GM12875 (cell line): ENCODE results near the gene ASCC2.

ENCODE experiments used
- H3K4me3 ChIP-seq: one replicate; pipeline ENCODE4 v1.5.1; 2011; ENCODE audit warnings: low read depth, low read length, control low read depth
- TF ChIP-seq, protein P1 (sequence below): IDR thresholded peaks from 2 replicates; pipeline ENCODE4 v1.5.1; 2011; ENCODE audit warnings: low read depth, mild to moderate bottlenecking, control low read depth, inconsistent platforms, low read length, moderate library complexity, borderline replicate concordance; ENCODE audit not compliant: insufficient read depth

Gene ASCC2

DNA sequence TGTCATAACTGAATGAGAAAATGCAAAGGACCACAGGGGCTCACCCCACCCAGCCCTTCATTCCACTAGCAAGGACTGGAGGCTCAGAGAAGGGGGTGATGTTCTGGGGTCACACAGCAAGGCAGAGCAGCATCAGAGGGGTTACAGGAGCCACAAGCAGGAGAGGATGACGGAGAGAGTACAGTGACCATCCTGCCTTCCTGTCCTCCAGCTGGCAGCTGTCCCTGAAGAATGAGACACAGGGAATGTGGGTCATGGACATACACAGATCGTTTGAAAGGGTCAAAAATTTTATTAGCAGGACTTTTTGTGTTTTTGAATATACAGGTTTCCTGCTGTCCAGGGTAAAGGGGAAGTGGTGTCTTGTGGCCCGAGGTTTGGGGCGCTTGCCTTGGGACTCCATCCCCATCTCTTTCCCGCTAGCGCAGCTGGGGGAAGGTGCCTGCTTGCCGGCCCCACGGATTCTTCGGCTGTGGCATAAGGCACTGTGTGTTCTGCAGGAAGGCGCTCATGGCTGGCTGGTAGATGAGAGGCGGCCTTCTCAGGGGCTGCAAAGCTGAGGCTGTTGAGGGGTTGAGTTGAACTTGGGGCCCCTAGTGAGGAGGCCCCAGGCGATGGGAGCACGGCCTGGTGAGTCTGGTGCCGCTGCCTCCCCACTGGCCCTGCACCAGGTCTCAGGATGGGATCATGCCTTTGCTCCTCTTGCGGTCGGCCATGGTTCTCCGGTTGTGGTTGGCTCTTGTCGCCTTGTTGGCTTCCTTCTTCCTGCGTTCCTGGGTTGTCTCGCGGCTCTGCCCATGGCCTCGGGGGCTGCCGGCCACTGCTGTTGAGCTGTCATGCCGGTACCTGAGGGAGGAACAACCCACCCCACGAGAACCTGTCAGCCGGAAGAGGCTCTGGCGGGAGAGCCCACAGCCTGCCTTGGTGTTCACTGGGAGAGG lies 49.5 kb downstream of the ASCC2 start:
- H3K4me3 ChIP-seq, result no peak overlapping the region
- TF ChIP-seq, protein P1, sequence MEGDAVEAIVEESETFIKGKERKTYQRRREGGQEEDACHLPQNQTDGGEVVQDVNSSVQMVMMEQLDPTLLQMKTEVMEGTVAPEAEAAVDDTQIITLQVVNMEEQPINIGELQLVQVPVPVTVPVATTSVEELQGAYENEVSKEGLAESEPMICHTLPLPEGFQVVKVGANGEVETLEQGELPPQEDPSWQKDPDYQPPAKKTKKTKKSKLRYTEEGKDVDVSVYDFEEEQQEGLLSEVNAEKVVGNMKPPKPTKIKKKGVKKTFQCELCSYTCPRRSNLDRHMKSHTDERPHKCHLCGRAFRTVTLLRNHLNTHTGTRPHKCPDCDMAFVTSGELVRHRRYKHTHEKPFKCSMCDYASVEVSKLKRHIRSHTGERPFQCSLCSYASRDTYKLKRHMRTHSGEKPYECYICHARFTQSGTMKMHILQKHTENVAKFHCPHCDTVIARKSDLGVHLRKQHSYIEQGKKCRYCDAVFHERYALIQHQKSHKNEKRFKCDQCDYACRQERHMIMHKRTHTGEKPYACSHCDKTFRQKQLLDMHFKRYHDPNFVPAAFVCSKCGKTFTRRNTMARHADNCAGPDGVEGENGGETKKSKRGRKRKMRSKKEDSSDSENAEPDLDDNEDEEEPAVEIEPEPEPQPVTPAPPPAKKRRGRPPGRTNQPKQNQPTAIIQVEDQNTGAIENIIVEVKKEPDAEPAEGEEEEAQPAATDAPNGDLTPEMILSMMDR, result no peak

DNA sequence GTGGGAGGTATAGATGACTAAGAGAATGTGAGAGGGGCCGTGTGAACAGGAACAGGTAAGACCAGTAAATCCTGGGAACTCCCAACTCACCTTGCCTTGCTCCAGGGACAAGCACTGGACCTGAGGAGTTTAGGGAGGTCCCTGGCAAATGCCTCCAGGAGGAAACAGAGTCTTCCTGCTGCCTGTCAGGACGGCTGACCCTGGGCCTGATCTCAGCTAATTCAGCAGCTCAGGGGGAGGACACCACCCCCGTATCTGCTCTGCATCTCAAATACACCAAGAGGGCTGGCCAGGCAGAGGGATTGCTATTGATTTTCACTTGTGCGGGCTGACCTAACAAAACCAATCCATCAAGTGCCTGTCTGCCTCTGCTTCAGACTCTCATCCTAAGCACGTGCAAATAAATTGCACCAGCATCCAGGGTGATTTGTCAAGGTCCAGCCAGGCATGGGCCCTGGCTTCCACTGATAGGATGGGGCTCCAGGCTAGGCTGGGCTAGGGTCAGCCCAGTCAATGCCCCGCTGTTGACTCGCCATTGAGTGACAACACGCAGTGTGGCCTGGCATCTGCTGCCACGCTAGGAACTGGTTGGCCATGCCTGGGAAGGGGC lies 50.6 kb downstream of the ASCC2 start:
- TF ChIP-seq, protein P1, result no peak

DNA sequence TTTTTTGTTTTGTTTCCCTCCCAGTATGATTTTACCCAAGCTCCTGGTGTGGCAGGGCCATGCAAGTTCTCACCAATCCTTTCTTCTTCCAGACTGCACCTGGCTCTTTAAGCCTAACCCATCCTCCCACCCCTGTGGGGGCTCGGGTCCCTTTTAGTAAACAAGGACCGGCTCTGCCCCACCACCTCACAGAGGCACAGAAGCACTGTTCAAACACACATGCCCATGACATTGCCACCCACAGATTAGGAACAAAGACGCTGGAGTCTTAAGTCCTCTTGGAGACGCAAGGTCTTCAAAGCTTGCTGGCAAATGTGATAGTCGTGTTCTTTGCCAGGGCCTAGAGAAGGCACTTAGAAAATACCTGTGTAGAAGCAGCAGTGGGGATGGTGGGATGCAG lies 52.0 kb downstream of the ASCC2 start:
- TF ChIP-seq, protein P1, result no peak
- H3K4me3 ChIP-seq, result no peak overlapping the region

More for the DNA sequence above, 50.6 kb downstream of the ASCC2 start:
- H3K4me3 ChIP-seq, result no peak overlapping the region

DNA sequence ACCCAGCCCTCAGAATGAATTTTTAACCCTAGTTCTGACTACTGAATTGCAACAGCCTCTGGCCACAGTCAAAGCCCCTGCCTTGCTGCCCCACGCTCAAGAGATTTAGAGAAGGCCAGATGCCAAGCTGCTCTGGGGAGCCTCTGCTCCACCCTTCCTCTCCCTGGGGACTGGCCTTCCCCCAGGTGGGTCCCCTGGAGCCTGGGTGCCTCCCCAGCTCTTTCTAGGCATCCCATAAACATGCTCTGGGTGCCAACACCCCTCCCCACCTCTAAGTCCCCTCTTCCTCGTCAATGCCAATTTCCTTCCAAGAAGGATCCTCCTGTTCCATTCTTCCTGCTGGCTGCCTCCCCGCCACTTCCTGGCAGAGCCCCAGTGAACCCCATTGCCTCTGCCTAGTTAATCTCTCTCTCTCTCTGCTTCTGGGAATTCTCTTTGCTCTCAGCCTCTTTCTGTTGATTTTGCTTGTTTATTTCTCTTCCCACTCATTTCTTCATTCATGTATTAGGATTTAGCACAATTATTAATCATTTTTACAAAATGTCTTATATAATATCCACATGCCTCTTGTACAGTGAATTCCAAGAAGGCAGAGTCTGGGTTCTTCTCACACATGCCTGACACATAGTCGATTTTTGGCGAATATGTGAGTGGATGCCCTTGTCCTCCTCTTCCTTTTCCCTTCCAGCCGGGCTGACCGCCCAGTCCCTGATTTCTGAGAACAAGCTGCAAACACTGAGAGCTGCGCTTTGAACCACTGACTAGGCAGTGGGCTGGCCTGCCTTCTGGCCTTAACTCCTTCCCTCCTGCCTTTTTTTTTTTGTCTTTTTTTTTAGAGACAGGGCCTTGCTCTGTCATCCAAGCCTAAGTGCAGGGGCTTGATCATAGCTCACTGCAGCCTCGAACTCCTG lies 53.4 kb downstream of the ASCC2 start:
- TF ChIP-seq, protein P1, result no peak
- no peak overlapping the region for H3K4me3 ChIP-seq

DNA sequence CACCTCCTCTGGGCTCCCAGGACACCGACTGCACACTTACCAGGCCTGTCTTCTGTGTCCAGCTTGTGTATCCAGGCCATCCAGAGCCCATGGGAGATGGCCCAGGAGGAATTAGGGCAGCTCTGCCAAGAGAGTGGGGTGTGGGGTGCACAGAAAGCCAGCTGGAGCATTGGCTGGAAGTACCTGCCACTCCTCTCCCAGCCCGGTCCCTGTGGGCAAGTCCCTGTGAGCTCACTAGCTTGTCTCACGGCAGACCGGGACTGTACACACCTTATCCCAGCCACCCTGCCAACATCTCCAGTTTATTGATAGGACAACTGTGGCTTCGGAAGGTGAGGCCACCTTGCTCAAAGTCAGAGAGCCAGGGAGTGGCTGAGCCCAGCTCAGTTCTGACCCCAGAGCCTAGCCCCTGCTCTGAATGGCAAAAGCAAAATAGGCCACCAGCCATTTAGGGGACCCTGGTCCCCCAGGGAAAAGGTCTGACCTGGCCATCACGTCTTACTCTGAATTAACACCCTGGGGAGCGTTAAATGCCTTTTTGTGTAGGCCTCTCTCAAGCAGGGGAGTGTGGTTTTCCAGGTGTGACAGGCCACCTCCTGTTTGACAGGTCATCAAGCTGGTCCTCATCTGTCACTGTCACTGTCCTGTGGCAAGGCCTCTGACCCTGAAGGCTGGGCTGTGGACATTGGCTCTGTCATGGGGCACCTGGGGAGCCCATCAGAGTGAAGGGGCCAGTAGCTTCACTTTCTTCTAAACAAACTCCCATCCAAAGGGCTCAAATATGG lies 55.8 kb downstream of the ASCC2 start:
- H3K4me3 ChIP-seq, result no peak overlapping the region
- TF ChIP-seq, protein P1, result no peak
